ENCODE data around the gene EVI2A.

DNA sequence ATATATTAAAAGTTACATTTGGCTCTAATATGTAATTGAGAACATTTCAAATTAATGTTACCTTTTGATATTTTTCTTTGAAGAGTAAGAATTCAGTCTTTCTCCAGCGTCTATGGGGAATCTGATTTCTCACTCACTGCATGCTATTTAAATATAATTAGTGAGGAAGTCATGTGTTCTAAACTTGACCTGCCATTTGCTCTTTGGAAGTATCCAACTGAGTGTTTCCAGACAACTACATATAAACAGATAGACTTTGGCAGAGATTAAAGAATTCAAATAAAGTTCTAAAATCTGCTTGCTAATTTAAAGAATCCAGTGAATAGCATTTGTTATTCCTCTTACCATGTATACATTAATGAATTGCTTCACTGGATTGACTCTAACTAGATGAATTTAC, 47.9 kb downstream of the EVI2A start:
- TF ChIP-seq, protein P1, sequence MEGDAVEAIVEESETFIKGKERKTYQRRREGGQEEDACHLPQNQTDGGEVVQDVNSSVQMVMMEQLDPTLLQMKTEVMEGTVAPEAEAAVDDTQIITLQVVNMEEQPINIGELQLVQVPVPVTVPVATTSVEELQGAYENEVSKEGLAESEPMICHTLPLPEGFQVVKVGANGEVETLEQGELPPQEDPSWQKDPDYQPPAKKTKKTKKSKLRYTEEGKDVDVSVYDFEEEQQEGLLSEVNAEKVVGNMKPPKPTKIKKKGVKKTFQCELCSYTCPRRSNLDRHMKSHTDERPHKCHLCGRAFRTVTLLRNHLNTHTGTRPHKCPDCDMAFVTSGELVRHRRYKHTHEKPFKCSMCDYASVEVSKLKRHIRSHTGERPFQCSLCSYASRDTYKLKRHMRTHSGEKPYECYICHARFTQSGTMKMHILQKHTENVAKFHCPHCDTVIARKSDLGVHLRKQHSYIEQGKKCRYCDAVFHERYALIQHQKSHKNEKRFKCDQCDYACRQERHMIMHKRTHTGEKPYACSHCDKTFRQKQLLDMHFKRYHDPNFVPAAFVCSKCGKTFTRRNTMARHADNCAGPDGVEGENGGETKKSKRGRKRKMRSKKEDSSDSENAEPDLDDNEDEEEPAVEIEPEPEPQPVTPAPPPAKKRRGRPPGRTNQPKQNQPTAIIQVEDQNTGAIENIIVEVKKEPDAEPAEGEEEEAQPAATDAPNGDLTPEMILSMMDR (conservative IDR thresholded peaks at IDR 0.05 in 1 of 2, IDR thresholded peaks at IDR 0.05 in 1 of 2; ENCODE audit: low read depth in 1 of 2, low read length in 2 of 2), result no peak
- no peak for TF ChIP-seq EZH2 (IDR thresholded peaks at IDR 0.05; ENCODE audit: low read length, missing control alignments)

Measured in fibroblast of lung (primary cell).